ENCODE data around the gene PORCN.
"Not testable (repeated sequence)": the region's sequence is repeated elsewhere in the genome, so short reads cannot be mapped to it uniquely, and the experiment has no call there.

The PORCN gene

DNA sequence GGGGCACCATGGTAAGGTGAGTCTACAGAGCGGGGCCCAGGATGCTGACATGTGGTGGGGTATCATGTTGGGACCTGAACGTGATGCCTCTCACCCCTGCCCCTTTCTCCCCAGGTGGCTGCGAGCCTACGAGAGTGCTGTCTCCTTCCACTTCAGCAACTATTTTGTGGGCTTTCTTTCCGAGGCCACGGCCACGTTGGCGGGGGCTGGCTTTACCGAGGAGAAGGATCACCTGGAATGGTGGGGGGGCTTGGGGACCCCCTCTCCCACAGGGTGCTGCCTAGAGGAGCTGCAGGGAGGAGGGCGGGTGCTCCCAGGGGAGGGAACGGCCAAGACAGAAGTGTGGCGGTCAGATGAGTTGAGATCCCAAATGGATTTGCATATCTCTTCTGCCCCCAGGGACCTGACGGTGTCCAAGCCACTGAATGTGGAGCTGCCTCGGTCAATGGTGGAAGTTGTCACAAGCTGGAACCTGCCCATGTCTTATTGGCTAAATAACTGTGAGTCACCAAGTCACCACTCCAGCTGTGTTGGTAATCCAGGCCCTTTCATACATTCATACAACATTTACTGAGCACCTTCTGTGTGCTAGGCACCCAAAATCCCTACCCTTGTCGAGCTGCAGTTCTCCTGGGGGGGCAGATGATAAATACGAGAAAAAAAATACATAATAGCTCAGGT, 5.5 kb downstream of the PORCN start:
- no peak for DNase-seq

DNA sequence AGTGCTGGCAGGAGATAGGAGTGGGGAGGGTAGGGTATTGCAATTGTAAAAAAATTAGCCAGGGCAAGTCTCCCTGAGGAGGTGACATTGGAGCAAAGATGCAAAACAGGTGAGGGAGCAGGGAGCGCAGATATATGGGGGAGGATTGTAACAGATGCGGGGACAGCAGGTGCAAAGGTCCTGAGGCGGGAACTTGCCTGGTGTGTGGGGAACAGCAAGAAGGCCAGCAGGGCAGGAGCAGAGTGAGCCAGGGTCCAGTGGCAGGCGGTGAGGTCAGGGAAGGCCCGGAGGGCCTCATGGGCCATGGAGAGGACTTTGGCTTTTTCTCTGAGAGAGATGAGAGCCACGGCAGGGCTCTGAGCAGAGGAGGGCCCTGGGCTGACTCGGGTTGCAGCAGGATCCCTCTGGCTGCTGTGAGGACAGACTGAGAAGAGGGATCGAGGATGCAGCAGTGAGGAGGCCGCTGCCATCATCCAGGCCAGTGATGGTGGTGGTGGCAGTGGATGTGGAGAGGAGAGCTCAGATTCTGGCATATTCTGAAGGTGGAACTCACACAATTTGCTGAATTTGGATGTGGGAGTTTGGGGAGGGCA, 6.2 kb downstream of the PORCN start:
- no peak for DNase-seq

DNA sequence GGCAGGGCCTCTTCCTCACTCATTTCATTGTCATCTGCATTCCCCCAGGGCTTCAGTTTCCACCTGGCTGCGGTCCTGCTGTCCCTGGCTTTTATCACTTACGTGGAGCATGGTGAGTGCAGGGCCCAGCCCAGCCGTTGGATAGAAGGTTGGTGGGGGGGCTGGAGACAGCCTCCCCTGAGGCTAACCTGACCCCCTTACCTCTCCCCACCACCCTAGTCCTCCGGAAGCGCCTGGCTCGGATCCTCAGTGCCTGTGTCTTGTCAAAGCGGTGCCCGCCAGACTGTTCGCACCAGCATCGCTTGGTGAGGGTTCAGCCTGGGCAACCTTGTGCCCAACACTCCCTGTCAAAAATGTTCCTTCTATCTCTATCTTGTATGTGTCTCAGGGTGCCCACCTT, 7.0 kb downstream of the PORCN start:
- no peak for DNase-seq

DNA sequence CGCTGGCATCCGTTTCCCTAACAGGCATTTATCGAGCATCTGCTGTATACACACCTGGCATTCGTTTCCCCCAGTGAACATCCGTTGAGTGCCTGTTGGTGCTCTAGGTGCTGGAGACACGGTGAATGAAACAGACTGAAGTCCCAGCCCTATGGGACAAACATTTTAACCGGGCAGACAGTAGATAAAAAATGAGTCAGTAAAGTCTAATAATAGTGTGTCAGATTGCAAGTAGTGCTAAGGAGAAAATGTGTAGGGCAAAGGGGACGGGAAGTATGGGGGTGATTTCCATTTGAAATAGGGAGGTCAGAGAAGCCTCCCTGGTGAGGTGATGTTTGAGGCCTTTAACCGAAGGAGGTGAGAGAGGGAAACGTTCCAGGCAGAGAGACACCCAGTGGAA, 7.5 kb downstream of the PORCN start:
- DNase-seq: no peak

DNA sequence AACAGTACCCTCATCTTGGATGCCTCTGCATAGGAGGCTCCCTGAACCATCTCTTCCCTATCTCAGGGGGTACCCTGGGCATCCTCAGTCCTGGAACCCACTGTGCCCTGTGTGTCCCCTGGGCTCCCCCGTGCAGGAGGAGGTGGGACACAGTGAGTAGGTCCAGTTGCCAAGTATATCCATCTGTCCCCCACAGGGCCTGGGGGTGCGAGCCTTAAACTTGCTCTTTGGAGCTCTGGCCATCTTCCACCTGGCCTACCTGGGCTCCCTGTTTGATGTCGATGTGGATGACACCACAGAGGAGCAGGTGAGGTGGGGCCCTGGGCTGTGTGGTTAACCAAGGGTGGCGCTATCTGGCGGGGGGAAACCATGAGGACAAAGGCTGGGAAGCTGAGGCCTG, 8.2 kb downstream of the PORCN start:
- no peak for DNase-seq

DNA sequence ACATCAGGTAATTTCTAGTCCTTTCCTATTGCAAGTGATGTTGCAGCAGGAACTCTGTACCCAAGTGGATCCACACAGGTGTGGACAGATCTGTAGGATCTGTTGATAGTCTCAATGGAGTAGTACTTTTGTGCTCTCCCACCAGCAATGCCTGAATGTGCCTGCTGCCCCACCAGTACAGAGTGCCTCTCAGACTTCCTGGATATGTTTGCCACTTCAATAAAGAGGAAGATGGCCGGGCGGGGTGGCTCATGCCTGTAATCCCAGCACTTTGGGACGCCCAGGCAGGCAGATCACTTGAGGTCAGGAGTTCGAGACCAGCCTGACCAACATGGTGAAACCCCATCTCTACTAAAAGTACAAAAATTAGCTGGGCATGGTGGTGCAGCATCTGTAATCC, 10.7 kb downstream of the PORCN start:
- not testable (repeated sequence) for DNase-seq

DNA sequence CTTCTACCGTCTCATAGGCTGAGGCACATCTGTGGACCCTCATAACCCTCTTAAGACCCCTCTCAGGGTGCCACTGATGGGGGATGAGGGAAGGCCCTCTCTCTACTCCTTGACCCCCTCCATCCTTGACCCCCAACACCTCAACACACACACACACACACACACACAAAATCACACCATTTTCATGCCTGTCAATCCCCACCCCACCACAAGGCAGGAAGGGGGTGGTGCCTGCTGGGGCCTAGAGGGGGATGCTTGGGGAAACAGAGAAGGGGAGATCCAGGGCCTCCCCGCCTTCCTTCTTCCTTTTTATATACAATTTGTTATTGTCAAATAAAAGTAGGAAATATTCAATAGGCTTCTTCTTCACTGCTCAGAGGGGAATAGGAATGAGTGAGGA, 11.7 kb downstream of the PORCN start:
- no peak for DNase-seq

DNA sequence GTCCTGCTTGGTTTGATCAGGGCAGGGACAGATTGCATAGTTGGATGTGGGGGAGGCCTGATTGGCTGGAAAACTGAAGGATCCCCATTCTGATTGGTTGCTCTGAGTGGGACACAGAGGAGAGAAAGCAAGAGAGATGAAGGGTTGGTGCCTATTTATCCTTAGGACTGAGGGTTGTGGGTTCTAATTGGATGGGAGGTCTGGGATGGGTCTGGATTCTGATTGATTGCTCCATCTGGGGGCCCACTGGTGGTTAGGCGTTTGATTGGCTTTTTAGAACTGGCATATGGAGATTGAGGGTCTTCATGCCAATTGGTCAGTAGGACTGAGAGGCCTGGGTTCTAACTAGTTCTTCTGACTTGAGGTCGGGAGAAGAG, 12.2 kb downstream of the PORCN start:
- DNase-seq: no peak

DNA sequence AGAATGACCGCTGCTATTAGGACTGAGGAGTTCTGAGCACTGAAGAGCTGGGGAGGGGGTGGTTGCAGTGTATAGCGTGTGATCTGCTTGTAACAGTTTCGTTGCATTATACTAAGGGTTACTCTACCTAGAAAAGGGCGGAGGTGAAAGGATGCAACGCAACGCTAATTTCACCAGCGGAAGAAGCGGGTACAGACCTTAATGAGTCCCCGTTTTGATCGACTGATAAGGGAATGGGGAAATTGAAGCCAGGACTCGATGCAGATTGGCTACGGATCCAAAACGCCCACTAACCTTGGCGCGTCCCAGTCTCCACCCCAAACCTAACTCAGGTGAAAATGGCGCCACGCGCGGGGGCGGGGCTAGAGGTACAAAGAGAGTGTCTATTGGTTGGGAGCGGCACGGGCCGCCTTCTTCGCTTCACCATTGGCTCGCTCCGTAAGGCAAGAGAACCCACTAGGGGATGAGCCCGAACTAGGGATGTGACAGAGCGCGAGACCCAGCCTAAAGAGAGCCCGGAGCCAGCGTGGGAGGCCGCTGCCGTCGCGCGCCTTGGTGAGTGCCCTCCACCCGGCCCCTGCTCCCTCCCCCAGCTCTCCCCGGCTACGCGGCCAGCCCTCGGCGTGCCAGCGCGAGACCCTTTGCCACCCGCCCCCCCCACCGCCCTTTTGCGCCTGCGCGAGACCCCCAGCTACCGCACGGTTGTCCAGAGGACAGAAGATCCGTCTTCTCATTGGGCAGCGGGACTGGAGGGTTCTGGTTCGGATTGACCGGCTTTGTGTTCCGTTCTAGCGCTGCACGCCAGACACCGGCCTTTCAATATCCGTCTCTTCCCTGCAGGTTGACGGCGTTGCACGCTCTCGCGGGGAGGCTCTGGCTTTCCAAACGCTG, 12.8 kb downstream of the PORCN start, which contains the start of gene EBP:
Gene EBP, plus strand, starts transcription at position 456 of the 891 bp plus-strand sequence. CDS start 1,964 bp downstream, outside the sequence.
- peak; percentile 94 for DNase-seq

DNA sequence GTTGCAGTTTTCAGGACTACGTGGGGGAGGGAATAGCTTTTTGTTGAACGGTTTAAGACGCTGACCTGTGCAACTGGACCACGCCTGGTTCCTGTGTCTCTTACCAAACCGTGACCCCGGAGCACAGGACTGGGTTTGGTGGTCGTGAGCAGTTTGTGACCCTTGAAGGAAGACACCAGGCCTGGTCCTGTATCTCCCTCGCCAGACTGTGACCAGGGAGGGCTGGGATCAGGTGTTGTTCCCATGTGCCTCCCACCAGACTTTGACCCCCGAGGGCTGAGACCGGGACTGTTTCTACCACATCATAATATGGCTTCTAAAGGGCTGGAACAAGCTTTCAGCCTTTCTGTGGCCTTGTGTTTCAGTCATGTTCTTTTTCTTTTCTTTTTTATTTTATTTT, 13.5 kb downstream of the PORCN start:
- no peak for DNase-seq

DNA sequence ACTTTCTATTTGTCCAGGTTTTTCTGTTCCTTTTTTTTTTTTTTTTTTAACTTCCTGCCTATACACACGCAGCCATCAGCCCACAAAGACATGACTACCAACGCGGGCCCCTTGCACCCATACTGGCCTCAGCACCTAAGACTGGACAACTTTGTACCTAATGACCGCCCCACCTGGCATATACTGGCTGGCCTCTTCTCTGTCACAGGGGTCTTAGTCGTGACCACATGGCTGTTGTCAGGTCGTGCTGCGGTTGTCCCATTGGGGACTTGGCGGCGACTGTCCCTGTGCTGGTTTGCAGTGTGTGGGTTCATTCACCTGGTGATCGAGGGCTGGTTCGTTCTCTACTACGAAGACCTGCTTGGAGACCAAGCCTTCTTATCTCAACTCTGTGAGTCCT, 14.9 kb downstream of the PORCN start:
- DNase-seq: no peak

DNA sequence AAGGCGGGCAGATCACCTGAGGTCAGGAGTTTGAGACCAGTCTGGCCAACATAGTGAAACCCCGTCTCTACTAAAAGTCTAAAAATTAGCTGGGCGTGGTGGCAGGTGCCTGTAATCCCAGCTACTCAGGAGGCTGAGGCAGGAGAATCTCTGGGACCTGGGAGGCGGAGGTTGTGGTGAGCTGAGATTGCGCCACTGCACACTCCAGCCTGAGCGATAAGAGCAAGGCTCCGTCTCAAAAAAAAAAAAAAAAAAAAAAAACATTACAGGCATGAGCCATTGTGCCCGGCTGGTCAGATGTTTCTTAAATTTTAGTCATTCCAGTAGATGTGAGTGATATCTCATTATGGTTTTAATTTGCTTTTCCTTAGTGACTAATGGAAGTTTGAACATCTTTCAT, 17.1 kb downstream of the PORCN start:
- not testable (repeated sequence) for DNase-seq

DNA sequence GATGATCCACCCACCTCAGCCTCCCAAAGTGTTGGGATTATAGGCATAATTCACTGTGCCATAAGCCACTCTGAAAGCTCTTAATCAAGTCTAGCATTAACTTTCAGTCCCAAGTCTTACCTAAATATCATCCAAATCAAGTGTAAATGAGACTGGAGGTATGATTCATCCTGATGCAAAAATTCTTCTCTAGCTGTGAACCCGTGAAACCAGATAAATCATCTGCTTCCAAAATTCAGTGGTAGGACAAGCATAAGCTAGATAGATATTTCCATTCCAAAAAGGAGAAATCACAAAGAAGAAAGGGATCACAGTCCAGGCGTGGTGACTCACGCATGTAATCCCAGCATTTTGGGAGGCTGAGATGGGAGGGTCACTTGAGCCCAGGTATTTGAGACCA, 21.9 kb downstream of the PORCN start:
- DNase-seq: no peak

DNA sequence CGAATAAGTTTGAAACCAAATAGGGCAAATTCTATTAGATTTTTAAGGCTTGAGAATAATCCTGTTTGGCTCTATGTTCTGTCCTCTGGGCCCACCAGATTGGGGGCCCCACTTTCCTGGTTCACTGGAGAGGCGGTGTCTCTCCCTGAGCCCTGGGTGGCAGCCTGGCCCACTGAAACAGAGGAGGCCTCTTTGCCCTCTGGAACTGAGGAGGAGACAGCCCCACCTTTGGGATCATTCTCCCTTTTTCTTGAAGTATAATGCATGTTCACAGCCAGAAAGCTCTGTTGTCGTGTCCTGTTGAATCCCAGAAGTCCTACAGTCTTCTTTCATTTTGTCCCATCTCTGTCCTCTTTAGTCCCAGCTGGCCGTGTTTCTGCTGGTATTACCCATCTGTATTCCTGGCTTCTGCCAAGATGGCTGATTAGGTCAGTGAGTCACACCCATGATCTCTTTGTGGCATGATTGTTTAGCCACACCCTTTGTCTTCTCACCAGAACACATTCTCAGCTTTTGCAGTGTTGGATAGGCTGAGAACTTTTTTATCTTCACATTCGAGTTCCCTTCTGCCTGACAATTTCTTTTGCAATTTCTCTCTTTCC, 22.7 kb downstream of the PORCN start:
- no peak for DNase-seq

DNA sequence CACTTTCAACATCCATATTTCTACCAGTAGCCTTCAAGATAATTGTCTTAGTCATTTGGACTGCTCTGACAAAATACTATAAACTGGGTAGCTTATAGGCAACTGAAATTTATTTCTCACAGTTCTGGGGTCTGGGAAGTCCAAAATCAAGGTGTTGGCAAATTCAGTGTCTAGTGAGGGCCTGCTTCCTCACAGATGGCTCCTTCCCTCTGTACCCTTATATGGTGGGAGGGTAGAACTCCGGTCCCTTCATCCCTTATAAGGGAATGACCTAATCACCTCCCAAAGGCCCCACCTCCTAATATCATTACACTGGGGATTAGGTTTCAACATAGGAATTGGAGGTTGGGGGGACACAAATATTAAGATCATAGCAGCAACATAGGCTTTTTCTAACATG, 23.4 kb downstream of the PORCN start:
- no peak for DNase-seq

DNA sequence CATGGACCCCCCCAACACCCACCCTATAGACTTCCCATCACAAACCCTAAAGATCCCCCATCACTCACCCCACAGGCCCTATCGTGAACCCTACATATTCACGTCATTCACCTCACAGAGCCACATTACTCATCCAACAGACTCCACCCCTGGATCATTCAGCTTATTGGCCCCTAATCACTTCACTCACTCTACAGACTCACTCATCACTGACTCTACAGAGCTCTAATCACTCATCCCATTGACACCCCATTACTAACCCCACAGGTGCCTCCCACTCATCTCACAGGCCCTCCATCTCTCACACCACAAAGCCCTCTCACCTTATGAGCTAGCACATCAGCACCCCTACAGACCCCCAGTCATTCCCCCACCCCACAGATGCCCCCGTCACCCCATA, 24.4 kb downstream of the PORCN start:
- DNase-seq: no peak

DNA sequence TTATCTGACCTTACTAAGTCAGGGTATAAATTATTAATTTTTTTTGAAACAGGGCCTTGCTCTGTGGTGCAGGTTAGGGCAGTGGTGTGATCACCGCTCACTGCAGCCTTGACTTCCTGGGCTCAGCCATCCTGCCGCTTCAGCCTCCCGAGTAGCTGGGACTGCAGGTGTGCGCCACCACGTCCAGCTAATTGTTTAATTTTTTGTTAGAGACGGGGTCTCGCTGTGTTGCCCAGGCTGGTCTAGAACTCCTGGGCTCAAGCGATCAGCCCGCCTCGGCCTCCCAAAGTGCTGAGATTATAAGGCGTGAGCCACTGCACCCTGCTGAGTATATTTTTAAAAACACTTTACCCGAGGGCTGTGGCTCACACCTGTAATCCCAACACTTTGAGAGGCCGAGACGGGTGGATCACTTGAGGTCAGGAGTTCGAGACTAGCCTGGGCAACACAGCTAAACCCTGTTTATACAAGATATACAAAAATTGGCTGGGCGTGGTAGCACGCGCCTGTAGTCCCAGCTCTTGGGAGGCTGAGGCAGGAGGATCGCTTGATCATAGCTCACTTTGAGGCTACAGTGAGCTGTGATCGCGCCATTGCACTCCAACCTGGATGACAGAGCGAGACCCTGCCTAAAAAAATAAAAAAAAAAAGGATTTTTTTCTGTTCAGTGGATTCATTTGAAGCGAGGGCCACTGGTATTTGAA, 30.0 kb downstream of the PORCN start:
- DNase-seq: no peak

DNA sequence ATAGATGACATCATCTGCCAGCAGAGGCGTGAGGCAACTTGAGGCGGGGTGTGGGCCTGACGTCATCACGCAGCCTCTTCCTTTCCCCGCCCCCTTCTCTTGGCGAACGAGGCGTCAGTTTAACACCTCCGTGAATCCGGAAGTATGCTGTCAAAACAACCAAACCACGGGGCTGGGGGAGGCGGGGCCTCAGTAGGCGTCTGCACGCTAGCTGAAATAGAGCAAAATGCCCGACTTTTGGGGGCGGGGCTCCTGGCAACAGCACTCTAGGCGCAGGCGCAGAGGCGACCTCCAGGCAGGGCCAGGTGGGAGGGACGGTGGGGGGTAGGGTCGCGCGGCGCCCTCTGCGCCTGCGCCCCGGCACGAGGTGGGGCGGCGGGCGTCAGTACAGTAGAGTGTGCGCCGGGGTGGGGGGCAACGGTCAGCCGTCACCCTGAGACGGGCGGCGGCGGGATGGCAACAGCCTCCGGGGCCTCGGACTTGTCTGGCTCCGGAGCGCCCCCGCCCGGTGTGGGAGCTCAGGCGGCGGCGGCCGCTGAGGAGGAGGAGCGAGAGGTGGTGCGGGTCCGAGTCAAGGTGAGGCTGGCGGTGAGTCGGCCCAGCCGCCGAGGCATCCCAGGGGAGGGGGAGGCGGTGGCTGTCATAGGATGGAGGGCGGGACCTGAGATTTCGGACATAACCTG, 30.7 kb downstream of the PORCN start, which contains the start of gene TBC1D25:
Gene TBC1D25, plus strand, starts transcription at position 370 of the 683 bp plus-strand sequence. Its CDS starts 84 bp downstream, at position 454.
- DNase-seq: peak; percentile 97

DNA sequence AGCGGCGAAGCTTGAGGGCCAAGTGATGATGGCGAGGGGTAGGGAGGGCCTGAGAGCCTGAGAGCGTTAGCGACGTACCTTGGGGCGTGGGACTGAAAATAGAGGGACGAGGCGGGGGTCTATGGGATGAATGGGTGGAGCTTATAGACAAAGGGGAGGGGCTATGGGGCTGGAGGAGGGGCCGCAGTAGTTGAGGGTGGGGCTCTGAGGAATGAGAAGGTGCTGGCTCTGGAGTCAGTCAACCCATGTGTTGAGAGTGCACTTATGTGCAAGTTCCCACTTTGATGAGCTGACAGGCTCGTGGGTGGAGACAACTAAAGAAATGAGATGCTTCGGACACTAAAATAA, 31.2 kb downstream of the PORCN start:
- DNase-seq: no peak

DNA sequence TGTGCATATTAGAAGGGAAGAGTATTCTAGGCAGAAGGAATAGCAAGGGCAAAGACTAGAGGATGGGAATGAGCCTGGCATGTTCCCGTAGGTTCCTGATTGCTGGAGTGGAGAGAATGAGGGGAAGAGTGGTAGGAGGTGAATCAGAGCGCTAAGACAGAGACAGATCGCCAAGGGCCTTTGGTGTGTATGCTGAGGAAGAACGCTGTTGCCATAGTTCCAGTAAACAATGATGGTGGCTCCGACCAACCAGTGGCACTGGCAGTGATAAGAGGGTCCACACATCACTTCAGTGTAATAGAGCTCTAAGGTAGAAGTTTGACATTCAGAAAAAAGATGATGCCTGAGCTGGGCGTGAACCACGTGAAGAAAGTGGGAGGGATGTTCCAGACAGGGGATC, 31.7 kb downstream of the PORCN start:
- DNase-seq: no peak

DNA sequence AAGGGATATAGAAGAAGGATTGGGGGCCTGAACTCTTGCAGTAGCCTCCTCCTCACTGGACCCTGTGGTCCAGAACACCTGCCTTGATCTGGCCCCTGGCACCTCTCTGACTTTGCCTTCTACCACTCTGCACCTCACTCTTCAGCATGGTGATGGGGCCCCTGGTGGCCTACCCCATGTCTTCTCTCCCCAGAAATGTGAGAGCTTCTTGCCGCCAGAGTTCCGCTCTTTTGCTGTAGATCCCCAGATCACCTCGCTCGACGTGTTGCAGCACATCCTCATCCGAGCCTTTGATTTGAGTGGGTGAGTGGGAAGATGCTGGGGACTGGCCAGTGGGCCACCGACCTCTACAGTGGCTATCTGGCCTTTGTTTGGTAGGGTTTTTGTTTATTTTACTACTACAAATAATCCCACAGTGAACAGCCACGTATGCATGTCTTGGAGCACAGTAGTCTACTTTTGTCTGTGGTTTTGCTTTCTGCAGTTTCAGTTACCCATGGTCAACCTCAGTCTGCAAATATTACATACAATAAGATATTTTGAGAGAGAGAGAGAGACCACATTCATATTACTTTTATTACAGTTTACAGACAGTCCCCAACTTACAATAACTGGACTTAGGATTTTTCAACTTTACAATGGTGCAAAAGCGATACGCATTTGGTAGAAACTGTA, 32.5 kb downstream of the PORCN start:
- DNase-seq: no peak

DNA sequence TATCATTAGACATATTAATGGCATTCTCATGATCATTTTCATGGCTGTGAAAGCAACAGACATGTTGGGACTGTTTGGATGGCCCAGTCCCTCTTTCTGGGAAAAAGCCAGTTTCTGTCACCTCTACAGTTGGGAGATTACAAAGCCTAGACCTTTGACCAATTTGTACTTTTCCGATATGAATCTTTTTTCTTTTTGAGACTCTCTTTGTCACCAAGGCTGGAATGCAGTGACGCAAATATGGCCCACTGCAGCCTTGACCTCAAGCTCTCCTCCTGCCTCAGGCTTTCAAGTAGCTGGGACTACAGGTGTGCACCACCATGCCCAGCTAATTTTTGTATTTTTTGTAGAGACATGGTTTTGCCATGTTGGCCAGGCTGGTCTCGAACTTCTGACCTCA, 40.1 kb downstream of the PORCN start:
- no peak for DNase-seq

All from eye (tissue), 1 donor.